ENCODE measurements around the gene TARBP2.

The TARBP2 gene

DNA sequence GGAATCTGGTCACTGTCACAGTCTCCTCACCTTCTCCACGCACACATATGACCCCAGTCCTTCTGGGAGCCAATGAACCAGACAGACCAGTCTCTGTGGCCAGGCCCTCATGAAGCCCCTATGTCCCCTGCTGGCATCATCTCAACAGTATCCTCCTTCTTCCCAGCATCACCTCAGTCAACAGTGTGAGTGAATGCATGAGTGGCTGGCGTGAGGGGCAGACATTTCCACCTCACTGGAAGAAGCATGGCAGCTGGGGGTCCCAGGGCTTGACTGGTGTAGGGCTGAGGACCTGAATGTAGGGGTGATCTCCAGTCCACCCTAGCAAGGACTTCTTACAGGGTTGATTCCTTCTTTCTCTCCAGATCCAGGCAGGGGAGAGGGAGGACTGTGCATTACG is 3.6 kb upstream of the TARBP2 start:
- DNase-seq = no peak

DNA sequence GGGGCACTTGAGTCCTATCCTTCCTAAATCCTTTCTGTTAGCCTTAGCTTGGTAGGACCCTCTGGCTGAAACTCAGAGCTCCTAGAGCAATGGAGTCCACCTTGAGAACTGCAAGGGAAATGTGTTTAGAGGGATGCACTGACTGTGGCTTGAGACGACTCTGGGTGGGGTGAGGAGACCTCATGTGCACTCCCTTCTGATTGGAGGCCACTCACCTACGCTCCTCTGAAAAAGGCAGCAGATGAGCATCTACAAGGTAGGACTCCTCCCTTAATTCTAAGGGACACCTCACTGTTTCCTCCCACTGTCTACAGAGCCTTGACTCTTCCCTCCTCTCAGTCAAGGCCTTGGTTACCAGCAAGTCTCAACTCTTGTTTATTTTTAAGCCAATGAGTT is 2.9 kb upstream of the TARBP2 start:
- no peak for DNase-seq

DNA sequence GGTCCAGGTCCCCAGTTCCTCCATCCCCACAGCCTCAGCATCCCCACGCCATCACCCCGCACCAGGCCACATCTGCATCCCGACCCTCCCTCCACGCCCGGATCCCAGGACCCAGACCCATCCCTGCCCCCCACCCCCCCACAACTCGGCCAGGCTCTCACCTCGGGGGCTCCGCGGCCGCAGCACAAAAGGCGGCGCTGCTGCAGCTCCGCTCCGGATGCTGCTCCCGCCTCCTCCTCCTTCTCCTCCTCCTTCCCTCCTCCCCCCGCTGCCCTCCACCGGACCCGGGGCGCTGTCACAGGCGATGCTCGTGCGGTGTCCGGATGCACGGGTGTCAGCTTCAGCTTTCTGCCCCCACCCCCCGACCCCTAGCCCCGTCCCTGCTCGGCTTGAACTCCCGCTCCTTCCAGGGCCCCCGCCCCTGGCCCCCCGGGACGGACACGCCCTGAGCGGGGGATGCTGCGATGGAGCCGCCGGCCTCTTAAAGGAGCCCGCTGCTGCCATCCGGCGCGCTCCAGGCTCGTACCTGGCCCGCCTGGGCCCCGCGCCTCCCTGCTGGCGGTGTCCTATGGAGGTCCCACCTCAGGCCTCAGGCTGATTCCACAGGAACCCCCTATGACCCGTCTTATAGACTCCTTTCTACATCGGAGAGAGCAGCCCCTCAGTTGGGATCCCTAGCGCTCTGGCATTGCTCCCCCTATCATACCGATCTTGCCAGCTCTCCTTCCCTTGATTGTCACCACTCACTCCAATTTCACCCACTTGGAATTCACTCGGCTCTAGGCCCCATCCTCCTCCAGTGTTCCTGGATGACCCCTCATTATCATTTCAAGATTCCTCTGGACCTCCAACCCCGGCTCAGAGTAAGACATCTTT is 1.6 kb upstream of the TARBP2 start, which contains the start of gene MAP3K12:
Gene MAP3K12, minus strand, starts transcription at position 193 of the 876 bp plus-strand sequence. CDS start 12,067 bp downstream, outside the sequence.
- DNase-seq = no peak

DNA sequence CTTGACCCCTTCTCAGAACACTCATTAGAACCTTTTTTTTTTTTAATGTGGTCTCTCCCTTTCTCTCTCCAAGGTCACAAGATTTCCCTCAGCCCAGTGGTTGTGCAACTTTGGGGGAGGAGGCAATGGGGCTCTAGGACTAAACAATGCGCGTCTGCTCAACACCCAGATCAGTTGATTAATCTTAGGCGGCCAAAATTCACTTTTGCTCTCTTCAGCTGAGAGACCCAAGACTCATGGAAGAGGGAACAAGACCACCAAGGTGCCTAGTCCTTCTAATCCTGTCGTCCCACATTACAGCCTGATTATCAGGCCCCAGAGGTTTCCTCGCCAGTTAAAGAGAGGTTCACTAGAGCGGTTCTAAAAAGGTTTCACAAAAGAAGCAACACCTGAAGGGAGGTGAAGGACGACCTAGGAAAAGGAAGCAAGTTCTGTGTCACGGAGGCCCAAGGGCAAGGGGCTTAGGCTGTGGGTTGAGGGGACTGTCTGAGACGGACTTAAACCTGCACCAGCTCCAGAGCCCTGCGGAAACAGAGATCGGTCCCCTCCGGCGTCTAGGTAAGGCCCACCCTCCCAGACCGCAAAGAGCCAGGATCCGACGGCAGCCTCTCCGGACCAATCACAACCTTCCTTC is 824 bp upstream of the TARBP2 start:
- DNase-seq = no peak

DNA sequence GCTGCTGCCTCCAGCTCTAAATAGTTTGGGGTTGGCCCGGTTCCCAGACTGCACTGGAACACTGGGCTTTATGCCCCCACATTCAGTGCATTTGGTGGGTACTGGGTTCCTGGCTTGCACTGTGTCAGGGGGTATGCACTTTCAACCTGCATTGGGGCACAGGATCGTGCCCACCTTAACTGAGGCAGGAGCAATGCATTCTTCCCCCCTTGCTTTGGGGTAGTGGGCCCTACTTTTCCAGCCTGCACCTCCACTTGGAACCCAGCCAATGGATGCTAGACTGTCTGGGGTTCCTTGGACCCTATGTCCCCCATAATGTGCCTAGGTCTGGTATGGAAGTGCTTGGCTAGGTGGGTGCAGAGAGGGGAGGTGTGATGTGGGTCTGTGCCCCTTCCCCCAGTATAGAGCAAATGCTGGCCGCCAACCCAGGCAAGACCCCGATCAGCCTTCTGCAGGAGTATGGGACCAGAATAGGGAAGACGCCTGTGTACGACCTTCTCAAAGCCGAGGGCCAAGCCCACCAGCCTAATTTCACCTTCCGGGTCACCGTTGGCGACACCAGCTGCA is 615 bp downstream of the TARBP2 start:
- no peak for DNase-seq

DNA sequence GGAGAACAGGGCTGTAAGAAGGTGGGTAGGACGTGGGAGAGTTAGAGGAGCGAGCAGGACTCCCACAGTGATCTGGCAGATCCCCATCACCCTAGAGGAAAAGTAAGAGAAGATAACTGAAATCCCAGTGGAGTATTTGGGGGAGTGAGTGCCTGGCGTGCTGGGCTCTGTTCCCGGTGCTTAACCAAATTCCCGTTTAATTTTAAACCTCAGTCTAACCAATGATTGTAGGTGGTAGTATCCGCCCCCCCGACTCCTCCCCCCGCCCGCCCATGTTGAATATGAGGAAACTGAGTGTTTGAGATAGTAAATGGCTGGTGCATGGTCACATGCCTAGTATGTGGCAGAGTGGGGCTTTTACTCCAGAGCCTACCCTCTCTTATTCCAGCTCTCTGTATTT is 1.2 kb downstream of the TARBP2 start:
- DNase-seq = no peak

DNA sequence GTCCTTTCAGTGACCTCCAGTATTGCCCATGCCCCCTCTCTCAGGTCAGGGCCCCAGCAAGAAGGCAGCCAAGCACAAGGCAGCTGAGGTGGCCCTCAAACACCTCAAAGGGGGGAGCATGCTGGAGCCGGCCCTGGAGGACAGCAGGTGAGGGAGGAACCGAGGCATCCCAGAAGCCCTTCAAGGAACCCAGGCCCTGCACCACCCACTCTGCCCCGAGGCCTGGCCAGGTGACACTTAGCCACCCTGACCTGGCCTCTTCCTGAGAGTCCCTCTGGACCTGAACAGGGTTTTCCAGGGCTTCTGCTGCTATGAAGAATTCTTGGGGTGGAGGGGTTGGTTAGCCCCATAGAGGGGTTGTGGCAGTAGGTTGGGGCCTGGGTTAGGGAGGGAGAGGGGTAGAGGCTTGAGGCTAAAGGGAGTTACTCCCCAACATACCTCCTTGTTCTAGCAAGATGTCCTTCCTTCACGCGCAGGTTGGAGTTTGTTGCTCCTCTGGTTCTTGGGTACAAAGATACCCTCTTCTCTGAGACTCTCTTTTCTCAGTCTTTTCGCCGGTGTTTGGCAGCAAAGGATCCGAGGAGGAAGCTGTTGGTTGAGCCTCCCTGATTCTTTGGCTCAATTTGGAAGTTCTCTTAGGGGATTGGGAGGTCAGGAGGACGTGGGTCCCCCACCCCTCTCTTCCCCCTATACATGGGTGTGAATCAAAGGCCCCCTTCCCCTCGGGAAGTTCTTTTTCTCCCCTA is 2.1 kb downstream of the TARBP2 start:
- no peak for DNase-seq

DNA sequence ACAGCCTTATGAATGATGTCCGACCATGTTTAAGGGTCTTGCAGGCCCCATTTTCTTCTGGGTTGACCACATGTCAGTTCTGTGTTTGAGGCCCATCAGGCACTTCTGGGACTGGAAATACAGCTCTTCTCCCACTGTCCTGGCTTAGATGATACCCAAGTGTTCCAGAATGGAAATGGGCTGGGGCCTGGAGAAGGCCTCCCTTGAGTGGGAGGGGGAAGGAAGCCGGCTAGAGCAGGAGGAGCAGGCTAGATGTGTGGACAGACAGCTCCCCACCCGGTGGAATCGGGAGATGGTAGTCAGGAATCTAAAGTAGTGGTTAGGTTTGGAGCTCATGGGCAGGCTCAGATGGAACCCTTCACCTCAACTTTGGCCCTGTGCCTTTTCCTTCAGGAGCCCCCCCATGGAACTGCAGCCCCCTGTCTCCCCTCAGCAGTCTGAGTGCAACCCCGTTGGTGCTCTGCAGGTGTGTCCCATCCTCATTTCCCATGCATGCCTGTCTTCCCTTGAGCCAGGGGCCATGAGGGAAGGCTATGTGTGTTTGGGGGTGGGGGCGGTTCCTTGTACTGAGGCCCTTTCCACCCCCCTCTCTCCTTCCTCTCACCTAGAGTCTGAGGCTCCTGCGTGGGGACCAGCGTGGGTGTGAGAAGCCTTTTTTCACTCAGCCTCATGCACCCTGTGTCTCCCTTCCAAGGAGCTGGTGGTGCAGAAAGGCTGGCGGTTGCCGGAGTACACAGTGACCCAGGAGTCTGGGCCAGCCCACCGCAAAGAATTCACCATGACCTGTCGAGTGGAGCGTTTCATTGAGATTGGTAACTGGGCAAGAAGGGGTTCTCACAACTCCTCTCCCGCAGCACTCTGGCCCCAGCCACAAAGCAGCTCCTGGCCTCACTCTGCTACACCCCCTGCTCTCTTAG is 3.2 kb downstream of the TARBP2 start:
- no peak for DNase-seq

DNA sequence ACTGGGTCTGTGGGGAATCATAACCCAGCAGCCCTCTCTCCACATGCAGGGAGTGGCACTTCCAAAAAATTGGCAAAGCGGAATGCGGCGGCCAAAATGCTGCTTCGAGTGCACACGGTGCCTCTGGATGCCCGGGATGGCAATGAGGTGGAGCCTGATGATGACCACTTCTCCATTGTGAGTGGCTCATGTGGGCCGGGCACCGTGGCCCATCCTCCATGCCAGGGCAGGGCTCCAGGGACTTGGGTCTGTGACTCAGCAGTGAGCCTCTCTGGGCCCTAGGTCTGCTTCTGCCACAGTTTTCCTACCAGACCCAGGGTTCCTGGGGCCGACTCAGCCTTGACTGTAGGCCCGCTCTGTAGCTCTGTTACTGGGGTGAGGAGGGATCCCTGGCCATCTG is 4.0 kb downstream of the TARBP2 start:
- no peak for DNase-seq

DNA sequence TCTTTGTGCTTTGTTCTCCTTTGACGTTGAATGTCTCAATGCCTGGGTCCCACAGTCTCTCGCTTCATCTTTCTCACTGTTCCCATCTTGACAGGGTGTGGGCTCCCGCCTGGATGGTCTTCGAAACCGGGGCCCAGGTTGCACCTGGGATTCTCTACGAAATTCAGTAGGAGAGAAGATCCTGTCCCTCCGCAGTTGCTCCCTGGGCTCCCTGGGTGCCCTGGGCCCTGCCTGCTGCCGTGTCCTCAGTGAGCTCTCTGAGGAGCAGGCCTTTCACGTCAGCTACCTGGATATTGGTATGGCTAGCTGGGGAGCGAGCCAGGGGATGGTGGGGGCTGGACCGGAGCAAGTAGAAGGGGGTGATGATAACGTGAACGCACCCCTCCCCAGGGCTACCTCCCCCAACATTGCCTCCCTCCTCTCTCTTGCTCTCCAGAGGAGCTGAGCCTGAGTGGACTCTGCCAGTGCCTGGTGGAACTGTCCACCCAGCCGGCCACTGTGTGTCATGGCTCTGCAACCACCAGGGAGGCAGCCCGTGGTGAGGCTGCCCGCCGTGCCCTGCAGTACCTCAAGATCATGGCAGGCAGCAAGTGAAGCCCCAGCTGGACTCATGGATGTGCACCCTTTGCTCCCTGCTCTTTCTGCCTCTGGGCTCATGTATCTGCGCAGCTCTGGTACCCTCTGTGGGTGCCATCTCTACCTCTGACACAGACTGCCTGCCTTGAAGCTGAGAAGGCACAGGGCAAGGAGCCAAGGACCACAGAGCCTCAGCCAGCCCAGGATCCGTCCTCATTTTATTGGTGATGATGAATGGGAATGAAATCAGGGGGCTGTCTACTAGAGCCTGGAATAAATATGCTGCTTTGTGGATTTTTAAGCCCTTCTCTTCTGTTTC is 4.7 kb downstream of the TARBP2 start:
- DNase-seq = no peak

DNA sequence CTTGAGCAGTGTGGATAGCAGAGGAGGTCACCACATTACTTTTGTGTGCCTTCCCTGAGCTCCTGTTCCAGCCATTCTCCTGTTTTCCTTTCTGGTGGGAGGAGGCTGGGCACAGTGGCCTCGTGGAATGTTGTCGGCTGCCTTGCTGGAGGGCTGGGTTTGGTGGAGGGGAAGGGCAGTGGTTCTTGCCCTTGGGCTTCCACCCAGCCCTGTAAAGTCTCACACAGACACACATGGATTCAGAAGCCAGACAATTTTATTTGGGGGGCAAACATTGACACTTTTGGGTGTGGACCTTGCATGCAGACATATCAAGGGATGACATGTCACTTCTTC is 5.3 kb downstream of the TARBP2 start:
- no peak for DNase-seq

DNA sequence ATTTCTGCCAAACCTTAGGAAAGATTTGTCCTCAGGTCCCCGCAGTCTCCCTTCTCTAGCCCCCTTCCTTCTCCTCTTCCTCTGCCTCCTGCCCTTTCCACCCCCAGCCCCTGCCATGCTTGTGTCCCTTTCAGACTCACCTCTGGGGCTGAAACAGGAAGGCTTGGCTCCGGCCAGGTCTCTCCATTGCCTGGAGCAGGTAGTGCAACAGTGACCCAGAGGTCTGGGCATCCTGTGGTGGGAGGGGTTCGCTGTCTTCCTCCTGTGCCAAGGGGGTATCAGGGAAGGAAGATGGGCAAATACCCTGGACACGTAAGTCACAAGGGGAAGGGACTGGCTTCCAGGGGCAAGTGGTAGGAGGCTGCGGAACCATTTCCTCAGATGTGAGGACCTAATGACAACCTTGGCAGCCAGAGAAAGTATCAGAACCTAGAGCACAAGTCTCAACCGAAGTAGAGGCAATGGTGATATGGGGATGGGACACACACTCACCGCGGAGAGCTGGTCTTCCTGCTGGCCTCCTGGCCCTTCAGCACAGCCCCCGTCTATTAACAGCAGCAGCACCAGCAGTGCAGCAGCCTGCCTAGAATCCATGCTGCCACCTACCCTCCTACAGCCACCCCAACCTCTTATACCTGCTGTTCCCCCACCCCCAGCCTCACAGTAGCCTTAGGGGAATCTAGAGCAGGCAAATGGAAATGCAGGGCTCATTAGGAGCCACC is 6.0 kb downstream of the TARBP2 start, which contains the start of gene NPFF:
Gene NPFF, minus strand, starts transcription at position 604 of the 722 bp plus-strand sequence. Its CDS starts 10 bp downstream, at position 594.
- DNase-seq = no peak

DNA sequence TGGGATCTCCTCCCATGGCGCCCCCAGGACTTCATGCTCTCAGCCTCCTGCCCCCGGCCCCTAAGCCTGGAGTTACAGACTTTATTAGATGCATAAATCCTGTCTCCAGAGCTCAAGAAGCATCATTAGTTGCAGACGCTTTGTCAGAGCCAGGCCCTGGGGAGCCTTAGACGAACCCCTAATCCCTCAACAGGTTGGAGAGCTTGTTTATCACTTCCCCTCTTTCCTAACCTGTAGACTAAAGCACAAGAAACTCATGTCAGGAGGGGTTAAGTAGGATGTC is 6.5 kb downstream of the TARBP2 start:
- DNase-seq = no peak

DNA sequence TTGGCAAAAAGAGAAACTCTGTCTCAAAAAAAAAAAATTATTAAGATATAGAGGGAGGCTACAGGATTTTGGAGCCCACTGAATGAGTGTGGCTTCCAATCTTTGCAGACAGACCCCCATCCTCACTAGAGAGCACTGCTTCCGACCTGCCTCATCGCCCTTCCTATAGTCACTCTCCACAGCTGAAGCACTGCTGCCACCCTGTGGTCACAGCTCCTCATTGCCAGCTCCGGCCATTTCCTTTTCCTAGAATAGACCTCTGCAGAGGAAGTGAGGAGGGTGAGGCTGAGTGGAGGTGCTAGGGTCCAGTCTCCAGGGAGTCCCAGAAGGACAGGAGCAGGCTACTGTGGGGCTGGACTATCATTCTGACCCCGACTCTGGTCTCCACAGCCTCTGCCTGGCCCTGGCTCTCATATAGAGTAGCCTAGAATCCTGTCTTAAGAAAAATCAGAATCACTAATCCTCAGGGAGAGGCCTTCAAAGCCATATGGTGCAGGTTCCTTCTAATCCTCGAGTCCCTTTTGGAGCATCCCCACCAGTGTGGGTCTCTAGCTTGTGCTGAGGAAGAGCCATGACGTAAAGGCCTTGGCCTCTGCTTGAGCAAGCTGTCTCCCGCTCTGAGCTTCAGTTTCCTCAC is 7.6 kb downstream of the TARBP2 start:
- peak; percentile 72 for DNase-seq

DNA sequence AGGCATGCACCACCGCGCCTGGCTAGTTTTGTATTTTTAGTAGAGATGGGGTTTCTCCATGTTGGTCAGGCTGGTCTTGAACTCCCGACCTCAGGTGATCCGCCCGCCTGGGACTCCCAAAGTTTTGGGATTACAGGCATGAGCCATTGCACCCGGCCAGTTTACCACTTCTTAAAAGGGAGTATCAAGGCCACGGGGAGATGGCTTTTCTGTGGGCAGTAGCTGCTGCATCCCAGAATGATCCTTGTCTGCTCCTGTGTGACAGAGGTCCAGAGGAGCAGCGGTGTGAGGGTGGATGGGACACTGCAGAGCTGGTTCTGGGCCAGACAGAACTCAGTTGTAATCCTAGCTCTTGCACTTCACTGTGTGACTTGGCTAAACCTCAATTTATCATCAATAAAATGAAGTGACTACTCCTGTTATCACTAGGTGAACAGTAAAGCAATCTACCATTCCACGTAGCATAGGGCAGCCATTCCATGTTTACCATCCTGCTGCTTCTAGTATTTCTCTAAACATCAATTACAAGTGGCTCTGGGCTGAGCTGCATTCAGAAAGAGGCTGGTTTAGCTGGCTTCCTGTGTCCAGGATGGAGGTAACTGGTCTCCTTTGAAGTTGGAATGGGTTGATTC is 9.2 kb downstream of the TARBP2 start:
- no peak for DNase-seq

DNA sequence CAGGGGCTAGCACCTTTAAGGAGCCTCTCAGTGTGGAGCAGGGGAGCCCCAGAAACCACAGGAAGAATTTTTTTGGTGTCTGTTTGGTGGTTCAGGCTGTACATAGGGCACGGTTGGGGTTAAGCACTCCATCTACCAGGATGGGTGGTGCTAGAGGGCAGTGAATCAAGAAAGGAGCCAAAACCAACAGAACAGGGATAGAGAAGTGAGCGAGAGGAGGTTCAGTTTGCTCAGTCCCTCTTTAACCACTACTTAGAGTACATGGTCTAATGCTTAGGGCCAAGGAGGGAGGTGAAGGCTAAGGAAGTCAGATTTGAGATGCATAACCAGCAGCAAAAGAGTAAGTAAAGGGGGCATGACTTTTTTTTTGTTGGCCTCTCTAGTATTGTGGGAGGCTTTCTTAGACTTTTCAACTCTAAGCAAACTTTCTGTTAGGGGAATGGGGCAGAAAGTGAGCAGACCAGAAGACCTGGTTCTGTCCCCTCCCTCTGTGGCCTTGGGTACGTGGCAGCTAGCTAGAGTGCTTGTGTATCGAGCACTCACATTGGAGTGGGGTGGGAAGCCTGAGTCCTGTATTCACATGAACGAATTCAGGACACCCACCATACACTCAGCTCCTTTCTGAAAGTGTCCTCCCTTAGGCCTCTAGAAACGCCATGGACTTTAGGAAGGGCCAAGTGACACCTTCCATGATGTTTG is 12.8 kb downstream of the TARBP2 start:
- no peak for DNase-seq

DNA sequence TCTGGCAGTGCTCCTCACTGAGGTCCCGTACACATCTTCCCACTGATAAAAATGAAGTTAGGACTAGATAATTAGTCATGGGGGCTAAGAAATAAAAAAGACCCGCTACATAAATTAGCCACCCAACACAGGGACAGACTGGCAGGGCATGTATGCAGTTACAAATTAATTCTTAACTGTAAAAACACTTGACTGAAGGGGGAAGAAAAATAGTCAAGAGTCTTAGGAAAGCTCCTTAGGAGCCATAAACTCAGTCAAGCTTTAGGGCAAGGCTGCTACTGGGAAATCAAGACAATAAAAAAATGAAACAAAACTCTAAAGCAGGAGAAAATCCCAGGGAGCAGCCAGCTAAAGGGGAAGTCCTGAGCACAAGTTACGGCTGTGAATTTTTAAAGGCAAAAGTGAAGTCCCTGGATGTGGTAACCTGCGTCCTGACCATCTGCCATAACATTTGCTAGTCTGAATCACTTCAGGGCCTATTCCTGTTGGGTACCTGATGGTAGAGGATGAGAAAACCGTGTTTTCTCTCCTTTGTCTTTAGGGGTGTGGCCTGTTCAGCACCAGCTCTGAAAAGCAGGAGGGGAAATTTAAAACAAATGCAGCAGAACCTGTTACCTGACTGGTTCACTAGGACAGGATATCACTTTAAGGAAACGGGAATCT is 13.7 kb downstream of the TARBP2 start:
- DNase-seq = no peak

DNA sequence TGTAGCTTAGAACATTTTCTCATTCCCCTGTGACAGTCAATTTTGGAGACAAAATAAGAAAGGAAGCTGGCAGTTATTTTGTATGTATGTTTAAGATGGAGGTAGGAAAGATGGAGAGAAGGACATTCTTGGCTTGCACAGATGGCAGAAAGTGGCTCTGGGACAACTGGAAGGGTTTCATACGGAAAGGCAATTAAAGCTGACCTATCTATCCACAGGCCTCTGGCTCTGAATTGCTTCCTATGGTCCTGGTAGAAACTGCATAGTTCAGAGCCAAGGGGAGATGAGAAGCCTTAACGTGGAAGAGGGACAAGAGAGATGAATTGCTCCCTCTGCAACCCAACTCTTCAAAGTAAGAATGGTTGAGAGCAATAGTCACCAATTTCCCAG is 14.2 kb downstream of the TARBP2 start:
- no peak for DNase-seq

Measured in activated CD4-positive, alpha-beta T cell treated with anti-CD3 and anti-CD28 coated beads for 1 hour (primary cell).